ENCODE measurements around the gene CUX1.
"Not testable (repeated sequence)": the region's sequence is repeated elsewhere in the genome, so short reads cannot be mapped to it uniquely, and the experiment has no call there.

Gene CUX1

GRCh38 chr7:102119925-102120324 is 302.5 kb downstream of the CUX1 start:
- DNase-seq, result no peak

- no peak for DNase-seq
Observed at GRCh38 chr7:102120666-102121195, 303.3 kb downstream of the CUX1 start.

GRCh38 chr7:102122026-102122425 is 304.6 kb downstream of the CUX1 start:
- no peak for DNase-seq

- no peak for DNase-seq
Observed at GRCh38 chr7:102125127-102125596, 307.7 kb downstream of the CUX1 start.

- DNase-seq, result no peak
Observed at GRCh38 chr7:102128303-102128702, 310.9 kb downstream of the CUX1 start.

GRCh38 chr7:102129636-102130370 is 312.4 kb downstream of the CUX1 start:
- no peak for DNase-seq

GRCh38 chr7:102132209-102132752 is 314.9 kb downstream of the CUX1 start:
- DNase-seq, result no peak

GRCh38 chr7:102138676-102139075 is 321.2 kb downstream of the CUX1 start:
- DNase-seq, result no peak

GRCh38 chr7:102140952-102141370 is 323.5 kb downstream of the CUX1 start:
- no peak for DNase-seq

- DNase-seq, result not testable (repeated sequence)
Observed at GRCh38 chr7:102142433-102142832, 325.0 kb downstream of the CUX1 start.

- no peak for DNase-seq
Observed at GRCh38 chr7:102146122-102146521, 328.7 kb downstream of the CUX1 start.

- no peak for DNase-seq
Observed at GRCh38 chr7:102147008-102147407, 329.6 kb downstream of the CUX1 start.

GRCh38 chr7:102148799-102149198 is 331.4 kb downstream of the CUX1 start:
- no peak for DNase-seq

- DNase-seq, result no peak
Observed at GRCh38 chr7:102149416-102149815, 332.0 kb downstream of the CUX1 start.

GRCh38 chr7:102150266-102150665 is 332.8 kb downstream of the CUX1 start:
- DNase-seq, result no peak

- no peak for DNase-seq
Observed at GRCh38 chr7:102152672-102153598, 335.5 kb downstream of the CUX1 start.

GRCh38 chr7:102153599-102153946 is 336.1 kb downstream of the CUX1 start:
- no peak for DNase-seq

GRCh38 chr7:102154425-102154824 is 337.0 kb downstream of the CUX1 start:
- no peak for DNase-seq

GRCh38 chr7:102155821-102156441 is 338.5 kb downstream of the CUX1 start:
- no peak for DNase-seq

- DNase-seq, result no peak
Observed at GRCh38 chr7:102156867-102157266, 339.4 kb downstream of the CUX1 start.

GRCh38 chr7:102165136-102165535 is 347.7 kb downstream of the CUX1 start:
- DNase-seq, result no peak

- DNase-seq, result no peak
Observed at GRCh38 chr7:102167254-102167653, 349.8 kb downstream of the CUX1 start.

All from NCI-H748 treated with DMSO at 0.1 percent for 48 hours (cell line).